GM12865 (cell line): Measurements from ENCODE around the gene TMEM132D.

Experiments
- DNase-seq: peaks from one replicate; pipeline ENCODE4 v3.0.0; 2010; ENCODE audit warnings: low read depth
- H3K4me3 ChIP-seq: 2 replicates; pipeline ENCODE4 v1.5.1; 2011; ENCODE audit warnings: mild to moderate bottlenecking, low read depth, low read length, control low read depth
- TF ChIP-seq, protein P1 (sequence below): IDR thresholded peaks from 2 replicates; pipeline ENCODE4 v1.5.1; 2011; ENCODE audit warnings: low read length, control low read depth, low read depth, inconsistent platforms; ENCODE audit not compliant: insufficient read depth; ENCODE audit errors: missing control alignments

TMEM132D gene

DNA sequence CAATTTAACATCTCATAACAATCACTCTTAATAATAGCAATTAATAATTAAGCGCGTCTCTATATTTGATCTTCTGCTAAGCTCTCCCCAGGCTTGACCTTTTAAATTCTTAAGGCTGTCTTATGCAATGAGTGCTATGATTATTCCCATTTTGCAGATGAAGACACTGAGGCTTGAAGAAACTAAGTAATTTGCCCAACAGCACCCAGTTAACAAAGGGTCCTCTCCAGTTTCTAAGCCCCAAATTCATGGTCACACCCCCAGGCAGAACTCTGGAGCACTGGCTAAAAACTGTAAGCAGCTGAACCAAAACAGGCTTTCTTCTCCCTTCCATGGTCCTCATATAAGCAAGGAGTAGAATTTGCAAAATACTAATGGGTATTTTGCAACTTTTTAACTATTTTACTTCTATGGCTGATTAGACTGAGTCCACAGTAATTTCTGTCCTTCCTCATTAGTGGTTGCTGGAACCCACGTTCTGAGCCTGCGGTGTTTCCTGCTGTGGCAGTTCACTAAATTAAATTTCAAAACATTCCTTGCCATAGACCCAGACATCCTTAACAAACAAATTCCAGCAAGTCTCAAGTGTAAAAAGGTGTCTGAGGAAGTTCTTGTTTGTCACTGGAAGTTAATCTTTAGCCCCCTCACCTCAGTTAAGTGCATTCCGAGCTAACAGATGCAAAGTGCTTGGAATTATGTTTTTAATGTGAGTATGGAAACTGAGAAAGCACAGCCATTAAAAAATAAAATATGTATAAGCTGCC, 76.5 kb downstream of the TMEM132D start:
- TF ChIP-seq, protein P1, sequence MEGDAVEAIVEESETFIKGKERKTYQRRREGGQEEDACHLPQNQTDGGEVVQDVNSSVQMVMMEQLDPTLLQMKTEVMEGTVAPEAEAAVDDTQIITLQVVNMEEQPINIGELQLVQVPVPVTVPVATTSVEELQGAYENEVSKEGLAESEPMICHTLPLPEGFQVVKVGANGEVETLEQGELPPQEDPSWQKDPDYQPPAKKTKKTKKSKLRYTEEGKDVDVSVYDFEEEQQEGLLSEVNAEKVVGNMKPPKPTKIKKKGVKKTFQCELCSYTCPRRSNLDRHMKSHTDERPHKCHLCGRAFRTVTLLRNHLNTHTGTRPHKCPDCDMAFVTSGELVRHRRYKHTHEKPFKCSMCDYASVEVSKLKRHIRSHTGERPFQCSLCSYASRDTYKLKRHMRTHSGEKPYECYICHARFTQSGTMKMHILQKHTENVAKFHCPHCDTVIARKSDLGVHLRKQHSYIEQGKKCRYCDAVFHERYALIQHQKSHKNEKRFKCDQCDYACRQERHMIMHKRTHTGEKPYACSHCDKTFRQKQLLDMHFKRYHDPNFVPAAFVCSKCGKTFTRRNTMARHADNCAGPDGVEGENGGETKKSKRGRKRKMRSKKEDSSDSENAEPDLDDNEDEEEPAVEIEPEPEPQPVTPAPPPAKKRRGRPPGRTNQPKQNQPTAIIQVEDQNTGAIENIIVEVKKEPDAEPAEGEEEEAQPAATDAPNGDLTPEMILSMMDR: no peak
- DNase-seq: no peak

GRCh38 chr12:129826273-129826672, 77.6 kb downstream of the TMEM132D start:
- TF ChIP-seq, protein P1: no peak
- no peak for DNase-seq
- no peak overlapping the region for H3K4me3 ChIP-seq

More for the DNA sequence above, 76.5 kb downstream of the TMEM132D start:
- H3K4me3 ChIP-seq: no peak overlapping the region

- TF ChIP-seq, protein P1: no peak
- no peak for DNase-seq
- H3K4me3 ChIP-seq: no peak overlapping the region
Measured at GRCh38 chr12:129825316-129825715, 78.5 kb downstream of the TMEM132D start.

- TF ChIP-seq, protein P1: no peak
- DNase-seq: no peak
- no peak overlapping the region for H3K4me3 ChIP-seq
Measured at GRCh38 chr12:129821964-129822363, 81.9 kb downstream of the TMEM132D start.

DNA sequence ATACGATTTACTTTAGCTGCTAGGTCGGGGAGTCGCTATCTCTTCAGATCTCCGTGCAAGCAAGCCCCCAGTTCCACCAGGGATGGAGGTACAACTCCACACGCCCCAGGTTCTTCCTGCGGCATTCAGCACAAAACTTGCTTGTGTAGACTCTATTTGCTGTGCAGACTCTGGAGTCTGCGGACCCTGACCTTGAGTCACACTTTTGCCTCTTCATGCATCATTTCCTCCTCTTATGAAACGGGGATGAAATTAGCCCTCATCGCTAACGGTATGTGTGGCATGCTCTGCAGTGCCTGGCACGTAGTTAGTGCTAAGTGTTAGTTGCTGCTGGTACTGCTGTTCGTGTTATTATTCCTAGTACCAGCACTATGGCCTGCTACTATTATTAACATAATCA, 84.4 kb downstream of the TMEM132D start:
- TF ChIP-seq, protein P1: no peak
- H3K4me3 ChIP-seq: no peak overlapping the region
- DNase-seq: no peak

GRCh38 chr12:129815846-129816245, 88.0 kb downstream of the TMEM132D start:
- no peak overlapping the region for H3K4me3 ChIP-seq
- TF ChIP-seq, protein P1: no peak
- DNase-seq: no peak

DNA sequence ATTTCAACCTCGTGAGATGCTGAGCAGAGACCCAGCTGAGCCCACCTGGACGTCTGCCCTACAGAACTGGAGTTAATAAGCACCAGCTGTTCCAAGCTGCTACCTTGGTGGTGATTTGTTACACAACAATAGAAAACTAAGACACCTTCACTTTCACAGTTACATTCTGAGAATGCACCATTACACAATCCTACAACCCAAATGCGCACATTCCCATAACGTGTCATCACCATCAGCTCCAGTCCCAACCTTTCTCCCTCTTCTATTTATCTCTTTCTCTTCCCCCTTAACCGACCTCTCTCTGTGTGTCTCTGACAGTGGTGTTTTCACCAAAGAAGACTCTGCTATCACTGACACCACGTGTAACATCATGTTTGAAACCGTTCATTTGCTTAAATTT, 91.9 kb downstream of the TMEM132D start:
- no peak overlapping the region for H3K4me3 ChIP-seq
- DNase-seq: no peak
- TF ChIP-seq, protein P1: no peak
